Mammary epithelial cell (primary cell): ENCODE results near the gene UBE3B.

Experiments
- EZH2 ChIP-seq: IDR thresholded peaks from 2 replicates; pipeline ENCODE4 v1.6.1; 2012; ENCODE audit warnings: low read length, inconsistent platforms, borderline replicate concordance
- TF ChIP-seq, protein P1 (sequence below), 2 donors: IDR thresholded peaks in 1 of 2; conservative IDR thresholded peaks in 1 of 2; 2 replicates each; pipeline ENCODE4 v1.5.1; 2011 to 2012; ENCODE audit warnings: inconsistent platforms in 2 of 2, low read length in 2 of 2, mild to moderate bottlenecking in 2 of 2, control low read depth in 1 of 2, low read depth in 1 of 2; ENCODE audit not compliant: insufficient read depth in 1 of 2; ENCODE audit errors: extremely low read depth in 1 of 2

DNA sequence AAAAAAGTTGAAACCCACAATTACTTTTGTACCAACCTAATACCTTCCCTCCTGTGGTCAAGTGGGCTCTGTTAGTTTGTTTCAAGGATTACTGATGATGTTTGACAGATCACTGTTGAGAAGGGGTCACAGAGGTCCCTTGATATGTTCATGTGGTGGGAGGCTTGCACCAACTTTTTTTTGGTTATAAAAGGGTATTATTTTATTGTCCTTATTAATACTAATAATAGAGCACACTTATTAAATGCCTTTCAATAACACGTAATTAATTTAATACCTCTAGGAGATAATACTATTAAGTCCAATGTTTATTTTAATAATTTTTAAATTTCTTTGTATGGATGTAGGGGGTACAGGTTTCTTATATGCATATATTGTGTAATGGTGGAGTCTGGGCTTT is 4.4 kb downstream of the UBE3B start:
- TF ChIP-seq, protein P1, sequence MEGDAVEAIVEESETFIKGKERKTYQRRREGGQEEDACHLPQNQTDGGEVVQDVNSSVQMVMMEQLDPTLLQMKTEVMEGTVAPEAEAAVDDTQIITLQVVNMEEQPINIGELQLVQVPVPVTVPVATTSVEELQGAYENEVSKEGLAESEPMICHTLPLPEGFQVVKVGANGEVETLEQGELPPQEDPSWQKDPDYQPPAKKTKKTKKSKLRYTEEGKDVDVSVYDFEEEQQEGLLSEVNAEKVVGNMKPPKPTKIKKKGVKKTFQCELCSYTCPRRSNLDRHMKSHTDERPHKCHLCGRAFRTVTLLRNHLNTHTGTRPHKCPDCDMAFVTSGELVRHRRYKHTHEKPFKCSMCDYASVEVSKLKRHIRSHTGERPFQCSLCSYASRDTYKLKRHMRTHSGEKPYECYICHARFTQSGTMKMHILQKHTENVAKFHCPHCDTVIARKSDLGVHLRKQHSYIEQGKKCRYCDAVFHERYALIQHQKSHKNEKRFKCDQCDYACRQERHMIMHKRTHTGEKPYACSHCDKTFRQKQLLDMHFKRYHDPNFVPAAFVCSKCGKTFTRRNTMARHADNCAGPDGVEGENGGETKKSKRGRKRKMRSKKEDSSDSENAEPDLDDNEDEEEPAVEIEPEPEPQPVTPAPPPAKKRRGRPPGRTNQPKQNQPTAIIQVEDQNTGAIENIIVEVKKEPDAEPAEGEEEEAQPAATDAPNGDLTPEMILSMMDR (conservative IDR thresholded peaks at IDR 0.05 in 1 of 2, IDR thresholded peaks at IDR 0.05 in 1 of 2; ENCODE audit: extremely low read depth in 1 of 2, insufficient read depth in 1 of 2, low read depth in 1 of 2, low read length in 2 of 2), result no peak
- no peak for TF ChIP-seq EZH2
